ENCODE measurements around the gene TJP2. TPM values are rescaled to one million over a fixed set of nuclear protein-coding genes. Genes with fewer than 3 reads are reported as not detected.

TJP2 gene
- total RNA-seq, 1 donor = 61.7 TPM

- no peak for DNase-seq (ENCODE audit: low read depth)
- TF ChIP-seq, protein P1, sequence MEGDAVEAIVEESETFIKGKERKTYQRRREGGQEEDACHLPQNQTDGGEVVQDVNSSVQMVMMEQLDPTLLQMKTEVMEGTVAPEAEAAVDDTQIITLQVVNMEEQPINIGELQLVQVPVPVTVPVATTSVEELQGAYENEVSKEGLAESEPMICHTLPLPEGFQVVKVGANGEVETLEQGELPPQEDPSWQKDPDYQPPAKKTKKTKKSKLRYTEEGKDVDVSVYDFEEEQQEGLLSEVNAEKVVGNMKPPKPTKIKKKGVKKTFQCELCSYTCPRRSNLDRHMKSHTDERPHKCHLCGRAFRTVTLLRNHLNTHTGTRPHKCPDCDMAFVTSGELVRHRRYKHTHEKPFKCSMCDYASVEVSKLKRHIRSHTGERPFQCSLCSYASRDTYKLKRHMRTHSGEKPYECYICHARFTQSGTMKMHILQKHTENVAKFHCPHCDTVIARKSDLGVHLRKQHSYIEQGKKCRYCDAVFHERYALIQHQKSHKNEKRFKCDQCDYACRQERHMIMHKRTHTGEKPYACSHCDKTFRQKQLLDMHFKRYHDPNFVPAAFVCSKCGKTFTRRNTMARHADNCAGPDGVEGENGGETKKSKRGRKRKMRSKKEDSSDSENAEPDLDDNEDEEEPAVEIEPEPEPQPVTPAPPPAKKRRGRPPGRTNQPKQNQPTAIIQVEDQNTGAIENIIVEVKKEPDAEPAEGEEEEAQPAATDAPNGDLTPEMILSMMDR (IDR thresholded peaks at IDR 0.05; ENCODE audit: insufficient read depth, low read length) = no peak
- H3K4me3 ChIP-seq (ENCODE audit: low read depth, low read length) = no peak overlapping the region
These were observed 105.7 kb downstream of the TJP2 start for GRCh38 chr9:69279733-69280132.

DNA sequence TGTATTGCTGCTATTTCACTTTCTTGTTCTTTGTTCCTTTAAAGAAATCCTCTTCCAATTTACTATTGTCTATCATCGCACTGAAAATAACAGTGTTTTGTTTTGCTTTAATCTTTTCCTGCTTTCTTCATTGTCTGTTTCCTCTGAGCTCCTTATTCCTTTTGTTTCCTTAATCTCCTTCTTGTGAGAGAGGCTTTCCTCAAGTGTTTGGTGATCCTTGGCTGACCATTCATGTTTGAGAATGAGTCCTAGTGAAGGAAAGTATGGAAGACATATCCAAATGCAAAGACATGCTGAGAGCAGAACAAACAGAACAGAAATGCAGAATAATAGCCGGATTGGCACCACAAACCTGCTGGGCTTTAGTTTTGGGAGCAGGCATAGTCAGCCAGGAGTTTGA is 108.9 kb downstream of the TJP2 start:
- TF ChIP-seq, protein P1 (IDR thresholded peaks at IDR 0.05; ENCODE audit: insufficient read depth, low read length) = no peak
- H3K4me3 ChIP-seq (ENCODE audit: low read depth, low read length) = no peak overlapping the region
- DNase-seq (ENCODE audit: low read depth) = no peak

GRCh38 chr9:69292078-69292477 is 118.0 kb downstream of the TJP2 start:
- no peak for DNase-seq (ENCODE audit: low read depth)
- TF ChIP-seq, protein P1 (IDR thresholded peaks at IDR 0.05; ENCODE audit: insufficient read depth, low read length) = no peak
- H3K4me3 ChIP-seq (ENCODE audit: low read depth, low read length) = no peak overlapping the region

DNA sequence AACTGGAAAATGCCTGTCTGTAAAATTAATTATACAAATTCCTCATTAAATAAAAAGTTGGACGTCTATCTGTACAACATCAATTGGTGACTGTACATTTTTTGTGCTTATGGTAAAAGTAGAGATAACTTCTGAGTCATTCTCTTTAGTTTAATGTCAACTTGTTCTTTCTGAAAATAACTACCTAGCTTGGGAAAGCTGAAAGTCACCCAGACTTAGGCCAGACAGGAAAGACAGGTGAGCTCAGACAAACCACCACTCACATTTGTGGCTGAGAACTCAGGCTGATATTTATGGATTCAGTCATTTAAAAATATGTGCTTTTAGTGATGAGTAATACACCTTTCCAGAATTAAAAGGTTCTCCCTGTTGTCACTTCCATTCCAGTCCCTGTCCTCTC is 119.1 kb downstream of the TJP2 start:
- TF ChIP-seq, protein P1 (IDR thresholded peaks at IDR 0.05; ENCODE audit: insufficient read depth, low read length) = no peak
- H3K4me3 ChIP-seq (ENCODE audit: low read depth, low read length) = no peak overlapping the region
- DNase-seq (ENCODE audit: low read depth) = no peak

GRCh38 chr9:69295872-69296552 is 121.9 kb downstream of the TJP2 start:
- no peak for DNase-seq (ENCODE audit: low read depth)
- no peak overlapping the region for H3K4me3 ChIP-seq (ENCODE audit: low read depth, low read length)
- TF ChIP-seq, protein P1 (IDR thresholded peaks at IDR 0.05; ENCODE audit: insufficient read depth, low read length) = no peak

DNA sequence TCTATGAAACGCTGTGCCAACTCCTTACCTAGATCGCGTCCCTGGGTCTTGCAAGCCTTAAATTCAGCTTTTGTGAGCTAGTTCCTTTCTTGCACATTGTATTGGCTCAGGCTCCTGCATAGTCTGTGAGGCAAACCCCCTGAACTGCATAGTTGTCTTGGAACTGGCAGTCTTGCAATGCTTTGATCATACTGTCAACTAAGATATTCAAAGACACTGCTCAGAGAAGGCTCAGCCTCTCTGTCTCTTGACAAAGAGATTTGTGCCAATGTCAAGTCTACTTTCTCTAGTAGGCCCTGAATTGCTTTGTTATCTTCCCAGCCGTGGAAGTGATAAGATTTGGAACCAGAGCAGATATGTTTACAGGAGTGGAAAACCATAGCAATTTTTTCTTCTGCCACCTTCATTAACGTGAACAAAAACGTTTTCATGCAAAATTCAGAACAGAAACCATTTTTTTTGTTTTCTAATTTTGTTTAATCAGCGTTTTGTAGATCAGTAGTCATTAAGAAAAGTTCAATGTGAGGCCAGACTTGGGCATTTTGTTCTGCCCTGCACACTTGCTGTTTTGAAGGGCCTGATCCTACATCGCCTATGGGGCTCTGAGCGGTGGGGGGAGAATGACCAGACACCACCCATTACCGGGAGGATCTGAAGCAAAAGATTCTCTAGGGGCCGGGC is 123.4 kb downstream of the TJP2 start:
- no peak for DNase-seq (ENCODE audit: low read depth)
- TF ChIP-seq, protein P1 (IDR thresholded peaks at IDR 0.05; ENCODE audit: insufficient read depth, low read length) = no peak
- no peak overlapping the region for H3K4me3 ChIP-seq (ENCODE audit: low read depth, low read length)
